ENCODE results near the gene CPB2.

CPB2 gene

GRCh38 chr13:46126552-46127357 is 21.9 kb upstream of the CPB2 start:
- peaks cover 5% of the 10 kb centered on the region for H3K4me1 Mint-ChIP-seq

GRCh38 chr13:46126056-46126455 is 21.2 kb upstream of the CPB2 start:
- no peak overlapping the region for H3K4me3 Mint-ChIP-seq
- no peaks in the 10 kb centered on the region for H3K9me3 Mint-ChIP-seq
- peak overlapping the region in 1 of 3 experiments; percentile 55 for H3K27ac Mint-ChIP-seq
- peaks cover 5% of the 10 kb centered on the region for H3K4me1 Mint-ChIP-seq
- H3K27me3 Mint-ChIP-seq (ENCODE audit: low read depth): peaks cover 3% of the 10 kb centered on the region
- H3K36me3 Mint-ChIP-seq (ENCODE audit: low read depth): no peaks in the 10 kb centered on the region
- no peak for TF ChIP-seq CTCF (IDR thresholded peaks at IDR 0.05; ENCODE audit: unreplicated experiment in 3 of 3)

More at GRCh38 chr13:46126552-46127357, 21.9 kb upstream of the CPB2 start:
- no peak overlapping the region for H3K4me3 Mint-ChIP-seq
- peak overlapping the region in 1 of 3 experiments; percentile 56 for H3K27ac Mint-ChIP-seq
- H3K27me3 Mint-ChIP-seq (ENCODE audit: low read depth): peaks cover 3% of the 10 kb centered on the region
- H3K36me3 Mint-ChIP-seq (ENCODE audit: low read depth): no peaks in the 10 kb centered on the region
- TF ChIP-seq CTCF (IDR thresholded peaks at IDR 0.05; ENCODE audit: unreplicated experiment in 3 of 3): peak; percentile 74 to 83 (median 80)
- no peaks in the 10 kb centered on the region for H3K9me3 Mint-ChIP-seq

- no peak for TF ChIP-seq CTCF (IDR thresholded peaks at IDR 0.05; ENCODE audit: unreplicated experiment in 3 of 3)
- Mint-ChIP-seq H3K9me3 (no peaks in the 10 kb centered on the region), H3K27ac (peak overlapping the region in 1 of 3 experiments; percentile 55), H3K4me1 (peaks cover 5% of the 10 kb centered on the region), H3K27me3 (ENCODE audit: low read depth) (peaks cover 3% of the 10 kb centered on the region), H3K36me3 (ENCODE audit: low read depth) (no peaks in the 10 kb centered on the region), H3K4me3 (no peak overlapping the region)
These were observed 20.4 kb upstream of the CPB2 start for GRCh38 chr13:46124967-46125933.

GRCh38 chr13:46124531-46124966 is 19.7 kb upstream of the CPB2 start:
- Mint-ChIP-seq H3K4me1 (peaks cover 5% of the 10 kb centered on the region), H3K9me3 (no peaks in the 10 kb centered on the region), H3K36me3 (ENCODE audit: low read depth) (no peaks in the 10 kb centered on the region), H3K4me3 (no peak overlapping the region), H3K27me3 (ENCODE audit: low read depth) (peaks cover 3% of the 10 kb centered on the region), H3K27ac (peak overlapping the region in 1 of 3 experiments; percentile 55)
- TF ChIP-seq CTCF (IDR thresholded peaks at IDR 0.05; ENCODE audit: unreplicated experiment in 3 of 3): no peak

GRCh38 chr13:46122304-46122703 is 17.5 kb upstream of the CPB2 start:
- Mint-ChIP-seq H3K4me3 (no peak overlapping the region), H3K27ac (peak overlapping the region in 1 of 3 experiments; percentile 94), H3K27me3 (ENCODE audit: low read depth) (peaks cover 3% of the 10 kb centered on the region), H3K4me1 (peaks cover 5% of the 10 kb centered on the region), H3K9me3 (peaks cover 3% of the 10 kb centered on the region), H3K36me3 (ENCODE audit: low read depth) (no peaks in the 10 kb centered on the region)
- TF ChIP-seq CTCF (IDR thresholded peaks at IDR 0.05; ENCODE audit: unreplicated experiment in 3 of 3): no peak

Measured in nephron (organoid).